ENCODE results near the gene OLFML1. TPM values are rescaled to one million over a fixed set of nuclear protein-coding genes. Genes with fewer than 3 reads are reported as not detected.

OLFML1 gene
- total and polyA plus RNA-seq, 2 of the 8 experiments (the other 6 are each of a cell fraction or from before 2014, with no cell fraction given) = 0.24 TPM; not detected in 1

DNA sequence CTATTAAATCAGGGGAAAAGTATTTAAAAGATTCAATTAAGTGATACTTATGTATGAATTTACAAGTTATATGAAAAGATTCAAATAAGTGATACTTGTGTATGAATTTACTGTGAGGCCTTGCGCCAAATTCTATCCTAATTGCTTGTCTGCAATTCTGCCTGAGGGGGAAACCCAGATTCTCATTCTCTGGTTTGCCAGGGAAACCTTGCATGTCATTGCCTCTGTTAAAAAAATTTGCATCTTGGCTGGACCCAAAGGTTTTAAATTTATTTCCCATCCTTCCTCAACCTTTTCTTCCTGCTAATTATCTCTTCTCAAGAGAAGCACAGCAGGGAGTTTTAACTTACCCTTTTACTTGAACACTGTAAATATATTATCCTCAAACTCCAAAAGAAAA, 13.8 kb downstream of the OLFML1 start:
- Histone ChIP-seq H2BK5ac (ENCODE audit: low read depth, low read length) (no peak overlapping the region), H2BK12ac (ENCODE audit: low read depth, low read length) (no peak overlapping the region), H4K5ac (ENCODE audit: insufficient read length, low read depth, low read length) (no peak overlapping the region), H3K4me2 (ENCODE audit: insufficient read depth in 1 of 2, low read depth in 2 of 2, low read length in 2 of 2) (no peak overlapping the region), H4K8ac (ENCODE audit: extremely low read depth, insufficient read depth, low read length) (no peak overlapping the region), H3K9ac (replicated peaks in 1 of 4; ENCODE audit: extremely low read depth in 1 of 4, low read depth in 3 of 4, low read length in 3 of 4) (no peak overlapping the region), H3K4ac (replicated peaks; ENCODE audit: insufficient read length, low read depth, low read length) (no peak overlapping the region), H3K23me2 (ENCODE audit: low read depth, low read length) (no peaks in the 10 kb centered on the region), H3K4me1 (replicated peaks in 1 of 4; ENCODE audit: control insufficient read depth in 3 of 4, insufficient read depth in 4 of 4, low read length in 3 of 4) (peaks cover 0 to 5% (median 2%) of the 10 kb centered on the region in 4 experiments; a peak in 2 of 7 replicates), H4K20me1 (replicated peaks in 1 of 2; ENCODE audit: control insufficient read depth in 1 of 2, insufficient read depth in 2 of 2, low read length in 2 of 2) (no peaks in the 10 kb centered on the region), H4K91ac (replicated peaks; ENCODE audit: insufficient read length, low read length) (no peak overlapping the region), H3K9me3 (ENCODE audit: insufficient read depth in 2 of 2, low read depth in 1 of 2, low read length in 1 of 2) (no peaks in the 10 kb centered on the region), H3K4me3 (ENCODE audit: extremely low read depth in 1 of 4, insufficient read depth in 2 of 4, low read depth in 3 of 4, low read length in 4 of 4) (no peak overlapping the region), H2AFZ (ENCODE audit: low read length) (no peak overlapping the region), H2BK15ac (ENCODE audit: low read length) (no peak overlapping the region), H2BK120ac (replicated peaks; ENCODE audit: low read depth, low read length) (no peak overlapping the region), H3K18ac (ENCODE audit: extremely low read depth, low read length) (no peak overlapping the region), H3K27ac (ENCODE audit: low read depth, low read length) (no peak overlapping the region), H3K27me3 (replicated peaks in 1 of 4; ENCODE audit: control insufficient read depth in 3 of 4, extremely low read depth in 1 of 4, insufficient read depth in 3 of 4, low read length in 3 of 4) (peaks cover 0 to 1% (median 0%) of the 10 kb centered on the region in 4 experiments; a peak in 1 of 7 replicates), H2BK20ac (ENCODE audit: low read length) (no peak overlapping the region), H3K23ac (ENCODE audit: insufficient read length) (no peak overlapping the region), H2AK5ac (ENCODE audit: low read depth, low read length) (no peak overlapping the region), H3K56ac (replicated peaks; ENCODE audit: insufficient read length, low read depth, low read length) (no peak overlapping the region), H3K36me3 (ENCODE audit: control insufficient read depth in 2 of 4, insufficient read depth in 4 of 4, low read length in 3 of 4) (no peaks in the 10 kb centered on the region), H3K79me2 (ENCODE audit: control insufficient read depth in 1 of 2, insufficient read depth in 2 of 2, low read length in 2 of 2) (no peaks in the 10 kb centered on the region), H3K79me1 (ENCODE audit: low read depth, low read length) (no peaks in the 10 kb centered on the region), H3K14ac (ENCODE audit: insufficient read length) (no peak overlapping the region)
- POLR2A ChIA-PET (ENCODE audit: partially characterized antibody) = interaction anchor here (0.9 kb wide), 1 partner anchor 13 kb away, joined by 3 read pairs; no protein-coding TSS in a partner anchor
- no peak for DNase-seq (ENCODE audit: low read depth in 1 of 2, low spot score in 2 of 2)
- WGBS, 2 experiments (ENCODE audit: extremely low coverage in 1 of 2, insufficient coverage in 1 of 2, insufficient read length in 1 of 2, insufficient replicate concordance in 2 of 2, low coverage in 1 of 2, low lambda C conversion rate in 2 of 2, missing lambda C conversion rate in 1 of 2) = 90% methylated on average over 1 of the region's 1 CpG; no CpG with 5 or more reads in 1 of the 2 experiments
- FAIRE-seq = no peak
- CTCF ChIA-PET (ENCODE audit: partially characterized antibody) = interaction anchor here (1.4 kb wide), 1 partner anchor 167 kb away, joined by 4 read pairs; no protein-coding TSS in a partner anchor
- TF ChIP-seq TAF1 (IDR thresholded peaks at IDR 0.05; ENCODE audit: low read depth, low read length) = no peak
- TF ChIP-seq SIN3A (conservative IDR thresholded peaks at IDR 0.05 in 1 of 2, IDR thresholded peaks at IDR 0.05 in 1 of 2; ENCODE audit: low read depth in 1 of 2, low read length in 2 of 2) = no peak
- no peak for TF ChIP-seq EP300 (IDR thresholded peaks at IDR 0.05; ENCODE audit: borderline replicate concordance in 1 of 2, low read depth in 2 of 2, low read length in 2 of 2)
- no peak for TF ChIP-seq E2F6 (IDR thresholded peaks at IDR 0.05)
- TF ChIP-seq, protein P1, sequence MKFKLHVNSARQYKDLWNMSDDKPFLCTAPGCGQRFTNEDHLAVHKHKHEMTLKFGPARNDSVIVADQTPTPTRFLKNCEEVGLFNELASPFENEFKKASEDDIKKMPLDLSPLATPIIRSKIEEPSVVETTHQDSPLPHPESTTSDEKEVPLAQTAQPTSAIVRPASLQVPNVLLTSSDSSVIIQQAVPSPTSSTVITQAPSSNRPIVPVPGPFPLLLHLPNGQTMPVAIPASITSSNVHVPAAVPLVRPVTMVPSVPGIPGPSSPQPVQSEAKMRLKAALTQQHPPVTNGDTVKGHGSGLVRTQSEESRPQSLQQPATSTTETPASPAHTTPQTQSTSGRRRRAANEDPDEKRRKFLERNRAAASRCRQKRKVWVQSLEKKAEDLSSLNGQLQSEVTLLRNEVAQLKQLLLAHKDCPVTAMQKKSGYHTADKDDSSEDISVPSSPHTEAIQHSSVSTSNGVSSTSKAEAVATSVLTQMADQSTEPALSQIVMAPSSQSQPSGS (IDR thresholded peaks at IDR 0.05; ENCODE audit: low read length) = no peak
- TF ChIP-seq PHF8 (conservative IDR thresholded peaks at IDR 0.05; ENCODE audit: low read depth, low read length) = no peak
- no peak for TF ChIP-seq POLR2AphosphoS5 (IDR thresholded peaks at IDR 0.05; ENCODE audit: low read depth, low read length)
- TF ChIP-seq EGR1 (IDR thresholded peaks at IDR 0.05; ENCODE audit: borderline replicate concordance, low read depth, low read length) = no peak
